WI38 (cell line): Measurements from ENCODE around the gene TSHZ2.

ENCODE experiments used
- H3K4me3 ChIP-seq: 2 replicates; pipeline ENCODE4 v1.5.1; 2011; ENCODE audit warnings: low read depth, mild to moderate bottlenecking, control low read depth, low read length
- TF ChIP-seq, protein P1 (sequence below): IDR thresholded peaks from 2 replicates; pipeline ENCODE4 v1.5.1; 2012; ENCODE audit warnings: low read depth, mild to moderate bottlenecking, control low read depth, low read length

Gene TSHZ2

GRCh38 chr20:52945862-52946522 lies 26.2 kb upstream of the TSHZ2 start:
- TF ChIP-seq, protein P1, sequence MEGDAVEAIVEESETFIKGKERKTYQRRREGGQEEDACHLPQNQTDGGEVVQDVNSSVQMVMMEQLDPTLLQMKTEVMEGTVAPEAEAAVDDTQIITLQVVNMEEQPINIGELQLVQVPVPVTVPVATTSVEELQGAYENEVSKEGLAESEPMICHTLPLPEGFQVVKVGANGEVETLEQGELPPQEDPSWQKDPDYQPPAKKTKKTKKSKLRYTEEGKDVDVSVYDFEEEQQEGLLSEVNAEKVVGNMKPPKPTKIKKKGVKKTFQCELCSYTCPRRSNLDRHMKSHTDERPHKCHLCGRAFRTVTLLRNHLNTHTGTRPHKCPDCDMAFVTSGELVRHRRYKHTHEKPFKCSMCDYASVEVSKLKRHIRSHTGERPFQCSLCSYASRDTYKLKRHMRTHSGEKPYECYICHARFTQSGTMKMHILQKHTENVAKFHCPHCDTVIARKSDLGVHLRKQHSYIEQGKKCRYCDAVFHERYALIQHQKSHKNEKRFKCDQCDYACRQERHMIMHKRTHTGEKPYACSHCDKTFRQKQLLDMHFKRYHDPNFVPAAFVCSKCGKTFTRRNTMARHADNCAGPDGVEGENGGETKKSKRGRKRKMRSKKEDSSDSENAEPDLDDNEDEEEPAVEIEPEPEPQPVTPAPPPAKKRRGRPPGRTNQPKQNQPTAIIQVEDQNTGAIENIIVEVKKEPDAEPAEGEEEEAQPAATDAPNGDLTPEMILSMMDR = no peak

GRCh38 chr20:52948491-52948890 lies 23.7 kb upstream of the TSHZ2 start:
- TF ChIP-seq, protein P1 = no peak
- H3K4me3 ChIP-seq = no peak overlapping the region

More at GRCh38 chr20:52945862-52946522, 26.2 kb upstream of the TSHZ2 start:
- H3K4me3 ChIP-seq = no peak overlapping the region

- TF ChIP-seq, protein P1 = no peak
- no peak overlapping the region for H3K4me3 ChIP-seq
These were observed 19.1 kb upstream of the TSHZ2 start for GRCh38 chr20:52953020-52953419.

GRCh38 chr20:52954849-52955248 lies 17.3 kb upstream of the TSHZ2 start:
- no peak overlapping the region for H3K4me3 ChIP-seq
- TF ChIP-seq, protein P1 = no peak

- H3K4me3 ChIP-seq = no peak overlapping the region
- TF ChIP-seq, protein P1 = no peak
These were observed 13.9 kb upstream of the TSHZ2 start for GRCh38 chr20:52958211-52958610.

DNA sequence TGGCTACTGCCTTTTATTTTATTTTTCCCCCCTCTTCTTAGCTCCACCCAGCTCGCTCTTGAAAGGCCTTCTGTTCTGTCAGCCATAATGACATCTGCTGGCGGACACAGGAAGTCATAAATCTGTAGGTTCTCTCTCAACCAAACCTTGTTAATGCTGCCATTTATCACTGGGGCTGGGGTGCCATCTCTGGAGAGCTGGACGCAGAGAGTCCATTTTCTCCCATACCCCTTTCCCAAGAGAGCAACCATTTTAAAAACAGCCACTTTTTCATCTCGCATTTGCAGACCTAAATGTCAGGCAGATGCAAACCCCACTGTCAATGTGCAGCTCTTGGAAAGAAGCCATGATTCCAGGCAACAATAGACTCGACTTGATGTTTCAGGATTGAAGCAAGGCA lies 13.0 kb upstream of the TSHZ2 start:
- no peak overlapping the region for H3K4me3 ChIP-seq
- TF ChIP-seq, protein P1 = no peak

GRCh38 chr20:52962183-52962582 lies 10.0 kb upstream of the TSHZ2 start:
- no peak overlapping the region for H3K4me3 ChIP-seq
- TF ChIP-seq, protein P1 = no peak
